T-helper 2 cell treated with Interferon-gamma antibody and Interleukin-4, amounts not matched to agents 100 ng/mL and 5 ng/mL, for 36 hours (primary cell): Measurements from ENCODE around the gene HNRNPH1. TPM values are rescaled to one million over a fixed set of nuclear protein-coding genes. Genes with fewer than 3 reads are reported as not detected.

Source experiments
- intact Hi-C: fragments of 100-400 bp; cut with micrococcal nuclease; formaldehyde crosslinking; loops from one replicate; pipeline ENCODE4 v1.15.1; 2023
- total RNA-seq: library from RNA; stranded (reverse); gene quantifications from 2 replicates; pipeline ENCODE4 v1.2.3, GENCODE V29; 2022

HNRNPH1 gene
- total RNA-seq, 1 donor from 2014 or later, result 1,116 TPM

- intact Hi-C loops, result loop anchor here (1.0 to 10.0 kb wide), 9 partner anchors 15 to 1181 kb away; partner anchors contain the start of genes CANX, CLK4, MAML1 and MGAT1
These were observed 653 bp upstream of the HNRNPH1 start for GRCh38 chr5:179623906-179624741.

DNA sequence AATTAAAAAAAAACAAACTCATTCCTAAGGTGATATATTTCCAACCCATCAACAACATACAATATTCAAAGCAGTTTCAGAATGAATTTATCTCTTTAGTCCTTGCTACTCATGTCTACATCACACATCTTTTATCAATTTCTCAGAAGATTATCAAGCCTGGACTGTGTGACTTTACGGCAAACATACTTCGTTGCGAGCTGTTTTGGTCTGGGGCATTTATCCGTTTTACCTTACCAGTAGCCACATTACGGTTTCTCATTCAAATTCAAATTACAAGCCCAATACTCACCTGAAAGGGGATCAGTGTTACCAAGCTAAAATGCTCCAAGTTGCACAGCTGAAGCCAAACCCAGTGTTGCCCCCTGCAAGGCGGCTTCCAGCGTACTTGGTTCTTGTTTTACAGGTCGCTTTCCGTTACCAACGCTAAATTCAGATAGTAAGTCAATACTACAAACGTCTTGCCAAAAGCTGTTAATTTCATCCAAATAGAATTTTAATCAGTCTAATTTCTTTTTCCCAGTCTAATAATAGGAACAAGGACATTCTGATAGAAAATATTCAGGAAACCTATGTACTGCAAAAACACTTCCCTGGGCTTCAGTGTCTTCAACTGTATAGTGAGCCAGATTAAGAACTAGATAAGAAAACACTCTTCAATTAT lies 1.8 kb downstream of the HNRNPH1 start:
- intact Hi-C loops, result loop anchor here (2.0 to 10.0 kb wide), 5 partner anchors 13 to 1183 kb away; partner anchors contain the start of genes CLK4, MGAT1, MGAT4B and RUFY1

- intact Hi-C loops, result loop anchor here (5.0 to 10.0 kb wide), 2 partner anchors 186 to 1184 kb away; partner anchors contain the start of genes MGAT1 and MGAT4B
These were observed 2.6 kb downstream of the HNRNPH1 start for GRCh38 chr5:179620703-179621350.

GRCh38 chr5:179620293-179620692 lies 3.2 kb downstream of the HNRNPH1 start:
- intact Hi-C loops, result loop anchor here (5.0 to 10.0 kb wide), 2 partner anchors 187 to 1185 kb away; partner anchors contain the start of genes MGAT1 and MGAT4B

- intact Hi-C loops, result loop anchor here (5.0 to 10.0 kb wide), 2 partner anchors 188 to 1185 kb away; partner anchors contain the start of genes MGAT1 and MGAT4B
These were observed 3.7 kb downstream of the HNRNPH1 start for GRCh38 chr5:179619776-179620175.

- intact Hi-C loops, result no loop called here
These were observed 4.4 kb downstream of the HNRNPH1 start for GRCh38 chr5:179618923-179619554.

DNA sequence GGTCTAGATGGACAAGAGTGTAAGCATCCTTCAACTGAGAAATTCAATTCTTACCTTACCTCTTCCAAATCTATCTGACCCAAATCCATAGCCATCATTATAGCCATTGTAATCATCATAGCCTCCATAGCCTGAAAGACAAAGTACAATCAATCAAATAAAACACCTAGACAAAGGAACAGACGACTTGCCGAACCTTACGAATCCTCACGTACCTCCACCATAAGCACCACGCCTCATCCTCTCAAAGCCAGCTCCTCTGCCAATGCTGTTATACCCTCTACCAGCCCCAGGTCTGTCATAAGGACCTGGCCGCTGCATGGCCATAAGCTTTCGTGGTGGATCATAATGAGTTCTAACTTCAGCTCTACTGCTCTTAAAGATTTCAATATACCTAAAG lies 5.5 kb downstream of the HNRNPH1 start:
- intact Hi-C loops, result no loop called here

DNA sequence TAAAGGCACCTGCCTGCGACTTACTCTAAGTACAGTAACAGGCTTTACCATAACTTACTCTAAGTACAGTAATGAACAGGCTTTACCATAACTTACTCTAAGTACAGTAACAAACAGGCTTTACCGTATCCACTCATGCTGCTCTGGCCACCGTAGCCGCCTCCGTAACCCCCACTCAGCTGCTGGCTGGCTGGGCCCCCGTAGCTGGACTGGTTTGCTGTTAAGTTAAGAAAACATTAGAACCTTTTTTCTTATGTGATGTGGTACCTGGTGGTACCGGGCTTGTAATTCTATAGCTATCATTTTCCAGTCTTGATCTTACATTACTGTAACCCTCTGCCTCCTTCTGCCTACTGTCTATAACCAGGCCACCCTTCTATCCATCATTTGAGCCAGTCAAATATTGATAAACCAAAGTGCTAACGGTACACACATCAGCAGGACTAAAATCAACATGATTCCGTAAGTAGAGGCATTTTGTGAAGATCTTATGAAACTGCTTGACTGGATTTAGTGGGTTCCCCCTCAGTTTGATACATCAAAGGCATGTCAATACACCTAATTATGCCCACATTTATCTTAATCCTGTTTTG lies 7.4 kb downstream of the HNRNPH1 start:
- intact Hi-C loops, result no loop called here

- intact Hi-C loops, result no loop called here
These were observed 8.3 kb downstream of the HNRNPH1 start for GRCh38 chr5:179615203-179615602.

GRCh38 chr5:179614745-179615144 lies 8.7 kb downstream of the HNRNPH1 start:
- intact Hi-C loops, result no loop called here

DNA sequence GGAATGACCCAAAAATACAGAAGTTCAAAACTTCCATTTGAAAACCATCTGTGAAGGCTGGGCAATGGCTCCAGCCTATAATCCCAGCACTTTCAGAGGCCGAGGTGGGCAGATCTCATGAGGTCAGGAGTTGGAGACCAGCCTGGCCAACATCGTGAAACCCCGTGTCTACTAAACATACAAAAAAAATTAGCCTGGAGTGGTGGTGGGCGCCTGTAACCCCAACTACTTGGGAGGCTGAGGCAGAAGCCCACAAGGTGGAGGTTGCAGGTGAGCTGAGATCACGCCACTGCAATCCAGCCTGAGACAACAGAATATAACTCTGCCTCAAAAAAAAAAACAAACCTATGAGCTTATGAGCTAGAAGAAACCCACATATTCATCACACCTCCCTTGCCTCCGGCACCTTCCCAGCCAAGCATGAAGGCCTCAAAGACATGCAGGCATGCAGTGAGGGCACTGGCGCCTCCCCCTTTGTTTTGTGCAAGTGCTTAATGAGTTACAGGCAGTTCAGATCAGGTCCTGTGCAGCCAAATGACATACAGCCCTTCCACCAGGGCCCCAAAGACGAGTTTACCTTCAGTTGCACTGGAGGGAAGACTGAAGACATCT lies 9.9 kb downstream of the HNRNPH1 start:
- intact Hi-C loops, result no loop called here

- intact Hi-C loops, result no loop called here
These were observed 10.7 kb downstream of the HNRNPH1 start for GRCh38 chr5:179612577-179613459.

DNA sequence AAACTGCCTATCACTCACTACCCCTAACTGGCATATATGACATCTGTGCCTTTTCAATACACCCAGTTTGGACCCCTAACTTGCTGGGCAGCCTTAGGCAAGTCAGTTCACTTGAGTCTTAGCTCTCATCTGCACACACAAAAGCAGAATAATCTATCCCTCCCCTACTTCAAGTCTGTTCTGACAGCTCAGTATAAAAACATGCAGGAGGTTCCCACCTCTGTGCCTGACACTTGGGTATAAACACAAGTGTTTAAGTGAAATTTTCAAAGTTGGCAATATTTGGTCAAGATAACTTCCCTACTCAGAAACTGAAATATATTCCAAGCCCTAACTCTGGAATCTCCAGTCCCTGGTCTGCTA lies 12.6 kb downstream of the HNRNPH1 start:
- intact Hi-C loops, result no loop called here

DNA sequence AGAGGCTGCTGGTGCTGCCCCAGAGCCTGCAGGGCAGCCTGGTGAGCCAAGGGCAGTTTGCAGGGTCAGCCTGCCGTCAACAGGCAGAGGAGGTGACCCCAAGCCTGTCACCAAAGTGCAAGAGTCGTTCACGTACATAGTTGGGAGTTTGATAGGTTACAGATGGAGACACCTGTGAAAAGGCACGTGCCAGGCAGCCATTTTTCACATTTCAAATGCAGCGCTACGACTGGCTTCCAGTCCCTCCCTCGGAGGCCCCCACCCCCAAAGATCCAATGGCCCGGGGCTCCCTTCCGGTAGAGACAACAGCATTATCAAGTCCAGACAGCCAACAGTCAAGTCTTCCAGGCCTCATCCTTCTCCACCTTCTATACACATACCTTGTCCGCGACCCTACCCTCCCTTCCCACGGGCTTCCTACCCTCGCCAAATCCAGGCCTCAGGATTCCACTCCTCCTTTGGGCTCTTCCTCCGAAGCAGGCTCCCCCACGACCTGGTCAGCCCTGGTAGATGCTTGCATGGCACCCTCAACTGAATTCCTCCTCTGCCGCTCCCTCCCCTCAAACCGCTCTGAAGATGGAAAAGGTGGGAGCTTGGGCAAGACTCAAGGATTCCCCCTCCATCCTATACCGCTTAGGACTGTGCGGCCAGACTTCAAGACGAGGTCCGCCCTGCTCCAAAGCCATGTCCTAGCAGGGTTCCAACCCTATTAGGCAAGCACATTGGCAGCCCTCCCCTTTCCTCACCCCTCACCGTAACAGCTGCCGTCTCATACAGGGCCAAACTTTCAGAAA lies 13.2 kb downstream of the HNRNPH1 start:
- intact Hi-C loops, result no loop called here

- intact Hi-C loops, result loop anchor here (2.0 kb wide), 1 partner anchor 13 kb away; the partner anchor contains the start of gene HNRNPH1
These were observed 13.7 kb downstream of the HNRNPH1 start for GRCh38 chr5:179609834-179610108.

DNA sequence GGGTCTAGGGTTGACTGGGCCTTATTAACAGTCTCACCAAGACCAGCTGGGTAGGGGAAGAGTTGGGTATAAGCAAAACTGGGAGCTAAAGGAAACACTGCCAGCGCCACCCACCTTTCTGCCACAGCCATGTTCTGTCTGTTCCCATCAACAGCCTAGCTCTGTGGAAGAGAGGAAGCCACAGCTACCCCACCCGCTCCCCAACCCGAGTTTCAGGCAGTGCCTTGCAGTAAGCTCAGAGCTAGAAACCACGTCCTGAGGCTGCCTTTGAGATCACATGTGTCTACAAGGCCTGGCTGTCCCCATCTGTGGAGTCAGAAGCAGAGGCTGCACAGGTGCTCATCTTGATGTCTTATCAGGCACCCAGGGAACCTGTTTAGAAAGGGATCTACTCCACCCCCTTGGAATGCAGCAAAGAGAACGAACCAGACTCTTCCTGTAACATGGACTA lies 15.3 kb downstream of the HNRNPH1 start:
- intact Hi-C loops, result loop anchor here (2.0 kb wide), 1 partner anchor 15 kb away; the partner anchor contains the start of gene HNRNPH1

- intact Hi-C loops, result no loop called here
These were observed 16.1 kb downstream of the HNRNPH1 start for GRCh38 chr5:179607160-179607931.

DNA sequence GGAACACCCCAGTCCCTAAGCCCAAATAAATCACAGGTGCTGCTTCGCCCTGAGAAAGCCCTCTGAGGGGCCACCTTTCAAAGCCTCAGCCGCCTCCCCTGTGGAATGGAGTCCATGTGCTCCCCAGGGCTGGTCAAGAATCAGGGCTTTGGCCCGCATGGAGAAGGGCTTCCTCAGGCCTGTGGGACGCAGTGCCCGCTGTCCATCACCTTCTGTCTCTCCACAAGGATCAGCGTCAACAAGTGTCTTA lies 16.6 kb downstream of the HNRNPH1 start:
- intact Hi-C loops, result no loop called here
